Measurements from ENCODE around the gene SLC37A2.

SLC37A2 gene

DNA sequence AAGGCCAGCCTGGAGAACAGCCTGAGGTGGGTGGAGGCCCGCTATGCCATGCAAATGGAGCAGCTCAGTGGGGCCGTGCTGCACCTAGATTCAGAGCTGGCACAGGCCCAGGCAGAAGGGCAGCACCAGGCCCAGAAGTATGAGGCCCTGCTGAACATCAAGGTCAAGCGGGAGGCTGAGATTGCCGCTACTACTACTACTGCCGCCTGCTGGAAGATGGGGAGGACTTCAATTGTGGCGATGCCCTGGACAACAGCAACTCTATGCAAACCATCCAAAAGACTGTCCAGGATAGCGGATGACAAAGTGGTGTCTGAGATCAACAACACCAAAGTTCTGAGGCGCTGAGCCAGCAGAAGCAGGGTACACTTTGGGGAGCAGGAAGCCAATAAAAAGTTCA lies 51.4 kb downstream of the SLC37A2 start:
- TF ChIP-seq, protein P1, sequence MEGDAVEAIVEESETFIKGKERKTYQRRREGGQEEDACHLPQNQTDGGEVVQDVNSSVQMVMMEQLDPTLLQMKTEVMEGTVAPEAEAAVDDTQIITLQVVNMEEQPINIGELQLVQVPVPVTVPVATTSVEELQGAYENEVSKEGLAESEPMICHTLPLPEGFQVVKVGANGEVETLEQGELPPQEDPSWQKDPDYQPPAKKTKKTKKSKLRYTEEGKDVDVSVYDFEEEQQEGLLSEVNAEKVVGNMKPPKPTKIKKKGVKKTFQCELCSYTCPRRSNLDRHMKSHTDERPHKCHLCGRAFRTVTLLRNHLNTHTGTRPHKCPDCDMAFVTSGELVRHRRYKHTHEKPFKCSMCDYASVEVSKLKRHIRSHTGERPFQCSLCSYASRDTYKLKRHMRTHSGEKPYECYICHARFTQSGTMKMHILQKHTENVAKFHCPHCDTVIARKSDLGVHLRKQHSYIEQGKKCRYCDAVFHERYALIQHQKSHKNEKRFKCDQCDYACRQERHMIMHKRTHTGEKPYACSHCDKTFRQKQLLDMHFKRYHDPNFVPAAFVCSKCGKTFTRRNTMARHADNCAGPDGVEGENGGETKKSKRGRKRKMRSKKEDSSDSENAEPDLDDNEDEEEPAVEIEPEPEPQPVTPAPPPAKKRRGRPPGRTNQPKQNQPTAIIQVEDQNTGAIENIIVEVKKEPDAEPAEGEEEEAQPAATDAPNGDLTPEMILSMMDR (IDR thresholded peaks at IDR 0.05; ENCODE audit: insufficient read depth, low read depth, low read length, missing control alignments), result no peak
- DNase-seq (ENCODE audit: low read depth), result peak; percentile 7
- H3K4me3 ChIP-seq (ENCODE audit: low read depth, low read length), result no peak overlapping the region

DNA sequence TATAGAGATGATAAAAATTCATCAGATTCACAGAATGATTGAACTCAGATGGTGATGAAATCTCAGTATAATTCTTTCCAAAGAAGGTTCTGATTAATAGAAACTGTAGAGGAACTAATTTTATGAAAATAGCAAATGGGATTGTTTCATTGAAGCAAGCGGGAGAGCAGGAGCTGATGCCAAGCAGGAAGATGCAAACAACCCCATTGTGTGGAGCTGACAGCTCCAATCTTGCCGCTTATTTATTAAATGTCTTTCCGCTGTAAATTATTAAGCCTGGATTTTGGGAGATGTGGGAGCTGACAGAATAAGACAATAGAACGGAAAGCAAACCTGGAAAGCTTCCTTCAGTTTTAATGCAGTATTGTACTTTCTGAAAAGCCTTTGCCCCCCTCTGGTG lies 54.3 kb downstream of the SLC37A2 start:
- no peak for DNase-seq (ENCODE audit: low read depth)
- H3K4me3 ChIP-seq (ENCODE audit: low read depth, low read length), result no peak overlapping the region
- TF ChIP-seq, protein P1 (IDR thresholded peaks at IDR 0.05; ENCODE audit: insufficient read depth, low read depth, low read length, missing control alignments), result no peak

GRCh38 chr11:125123194-125123946 lies 60.3 kb downstream of the SLC37A2 start:
- no peak overlapping the region for H3K4me3 ChIP-seq (ENCODE audit: low read depth, low read length)
- DNase-seq (ENCODE audit: low read depth), result no peak
- TF ChIP-seq, protein P1 (IDR thresholded peaks at IDR 0.05; ENCODE audit: insufficient read depth, low read depth, low read length, missing control alignments), result no peak

GRCh38 chr11:125123947-125124617 lies 61.0 kb downstream of the SLC37A2 start:
- H3K4me3 ChIP-seq (ENCODE audit: low read depth, low read length), result no peak overlapping the region
- peak; percentile 76 for DNase-seq (ENCODE audit: low read depth)
- TF ChIP-seq, protein P1 (IDR thresholded peaks at IDR 0.05; ENCODE audit: insufficient read depth, low read depth, low read length, missing control alignments), result peak; percentile 50

- TF ChIP-seq, protein P1 (IDR thresholded peaks at IDR 0.05; ENCODE audit: insufficient read depth, low read depth, low read length, missing control alignments), result no peak
- H3K4me3 ChIP-seq (ENCODE audit: low read depth, low read length), result no peak overlapping the region
- no peak for DNase-seq (ENCODE audit: low read depth)
Observed at GRCh38 chr11:125124618-125124992, 61.5 kb downstream of the SLC37A2 start.

- no peak for DNase-seq (ENCODE audit: low read depth)
- TF ChIP-seq, protein P1 (IDR thresholded peaks at IDR 0.05; ENCODE audit: insufficient read depth, low read depth, low read length, missing control alignments), result no peak
- no peak overlapping the region for H3K4me3 ChIP-seq (ENCODE audit: low read depth, low read length)
Observed at GRCh38 chr11:125128450-125128849, 65.3 kb downstream of the SLC37A2 start.
